ENCODE measurements around the gene VSTM2B.

The VSTM2B gene

DNA sequence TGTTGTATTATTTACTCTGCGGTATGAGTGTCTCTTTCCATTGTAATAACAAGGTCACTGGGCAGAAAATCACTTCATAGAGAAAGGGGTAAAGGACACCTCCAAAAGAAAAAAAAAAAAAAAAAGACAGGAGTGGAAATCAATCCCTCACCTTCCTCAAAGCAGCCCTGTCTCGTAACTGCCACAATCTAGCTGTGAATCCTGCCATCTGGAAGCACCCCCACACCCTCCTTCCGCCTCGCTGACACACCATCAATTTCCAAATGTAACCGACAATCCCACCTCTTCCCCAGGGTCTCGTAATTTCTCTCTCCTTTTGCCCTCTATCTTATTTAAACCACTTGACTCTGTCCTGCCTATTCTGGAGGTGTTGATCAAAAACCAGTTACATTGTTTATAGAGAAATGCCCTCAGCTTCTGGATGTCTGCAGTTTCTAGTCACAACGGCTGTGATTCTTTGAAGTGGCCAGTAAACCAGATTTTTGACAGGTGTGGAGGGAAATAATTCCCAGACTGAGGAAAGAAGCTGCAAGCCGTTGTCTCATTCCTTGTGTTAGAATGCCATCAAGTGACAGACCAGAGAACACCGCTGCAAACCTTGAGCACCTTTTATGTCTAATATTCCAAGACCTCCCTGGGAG, 71.2 kb downstream of the VSTM2B start:
- TF ChIP-seq ESRRG (CRISPR knock-in tag; IDR thresholded peaks at IDR 0.05) = no peak
- TF ChIP-seq RARB (CRISPR knock-in tag; IDR thresholded peaks at IDR 0.05) = no peak
- TF ChIP-seq ZNF565 (CRISPR knock-in tag; conservative IDR thresholded peaks at IDR 0.05; ENCODE audit: low read depth) = no peak
- TF ChIP-seq, protein P1, sequence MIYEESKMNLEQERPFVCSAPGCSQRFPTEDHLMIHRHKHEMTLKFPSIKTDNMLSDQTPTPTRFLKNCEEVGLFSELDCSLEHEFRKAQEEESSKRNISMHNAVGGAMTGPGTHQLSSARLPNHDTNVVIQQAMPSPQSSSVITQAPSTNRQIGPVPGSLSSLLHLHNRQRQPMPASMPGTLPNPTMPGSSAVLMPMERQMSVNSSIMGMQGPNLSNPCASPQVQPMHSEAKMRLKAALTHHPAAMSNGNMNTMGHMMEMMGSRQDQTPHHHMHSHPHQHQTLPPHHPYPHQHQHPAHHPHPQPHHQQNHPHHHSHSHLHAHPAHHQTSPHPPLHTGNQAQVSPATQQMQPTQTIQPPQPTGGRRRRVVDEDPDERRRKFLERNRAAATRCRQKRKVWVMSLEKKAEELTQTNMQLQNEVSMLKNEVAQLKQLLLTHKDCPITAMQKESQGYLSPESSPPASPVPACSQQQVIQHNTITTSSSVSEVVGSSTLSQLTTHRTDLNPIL (CRISPR knock-in tag; IDR thresholded peaks at IDR 0.05; ENCODE audit: low read depth) = no peak
- TF ChIP-seq, protein P2, sequence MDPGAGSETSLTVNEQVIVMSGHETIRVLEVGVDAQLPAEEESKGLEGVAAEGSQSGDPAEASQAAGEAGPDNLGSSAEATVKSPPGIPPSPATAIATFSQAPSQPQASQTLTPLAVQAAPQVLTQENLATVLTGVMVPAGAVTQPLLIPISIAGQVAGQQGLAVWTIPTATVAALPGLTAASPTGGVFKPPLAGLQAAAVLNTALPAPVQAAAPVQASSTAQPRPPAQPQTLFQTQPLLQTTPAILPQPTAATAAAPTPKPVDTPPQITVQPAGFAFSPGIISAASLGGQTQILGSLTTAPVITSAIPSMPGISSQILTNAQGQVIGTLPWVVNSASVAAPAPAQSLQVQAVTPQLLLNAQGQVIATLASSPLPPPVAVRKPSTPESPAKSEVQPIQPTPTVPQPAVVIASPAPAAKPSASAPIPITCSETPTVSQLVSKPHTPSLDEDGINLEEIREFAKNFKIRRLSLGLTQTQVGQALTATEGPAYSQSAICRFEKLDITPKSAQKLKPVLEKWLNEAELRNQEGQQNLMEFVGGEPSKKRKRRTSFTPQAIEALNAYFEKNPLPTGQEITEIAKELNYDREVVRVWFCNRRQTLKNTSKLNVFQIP (CRISPR knock-in tag; IDR thresholded peaks at IDR 0.05; ENCODE audit: borderline replicate concordance, low read depth) = no peak
- TF ChIP-seq ZC3H10 (CRISPR knock-in tag; IDR thresholded peaks at IDR 0.05) = no peak
- TF ChIP-seq GLIS3 (CRISPR knock-in tag; IDR thresholded peaks at IDR 0.05) = no peak
- ATAC-seq = peak; percentile 65; the same call in 2 of the 3 replicates

DNA sequence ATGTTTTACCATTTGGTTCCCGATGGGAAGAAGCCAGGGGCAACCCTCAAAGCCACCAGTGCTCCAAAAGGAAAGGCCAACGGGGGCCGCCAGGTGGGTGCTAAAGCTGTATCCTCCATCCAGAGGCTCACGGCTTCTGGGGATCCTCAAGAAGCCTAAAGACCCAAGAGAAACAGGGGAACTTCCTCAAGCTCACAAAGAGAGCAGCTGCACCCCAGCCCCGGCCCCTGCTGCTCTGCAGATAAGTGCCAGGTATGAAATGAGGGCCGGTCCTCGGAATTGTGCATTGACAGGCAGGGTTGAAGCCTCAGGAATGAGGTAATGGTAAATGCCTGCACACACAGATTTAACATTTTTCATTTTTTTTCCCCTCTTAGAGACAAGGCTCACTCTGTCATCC, 72.2 kb downstream of the VSTM2B start:
- no peak for TF ChIP-seq TOX (CRISPR knock-in tag; IDR thresholded peaks at IDR 0.05; ENCODE audit: borderline replicate concordance)
- no peak for TF ChIP-seq ZNF565 (CRISPR knock-in tag; conservative IDR thresholded peaks at IDR 0.05; ENCODE audit: low read depth)
- no peak for TF ChIP-seq ZFP3 (CRISPR knock-in tag; IDR thresholded peaks at IDR 0.05)
- TF ChIP-seq ESRRG (CRISPR knock-in tag; IDR thresholded peaks at IDR 0.05) = no peak
- no peak for TF ChIP-seq CSDC2 (CRISPR knock-in tag; IDR thresholded peaks at IDR 0.05)
- TF ChIP-seq ISL1 (CRISPR knock-in tag; IDR thresholded peaks at IDR 0.05) = no peak
- TF ChIP-seq BACH2 (CRISPR knock-in tag; IDR thresholded peaks at IDR 0.05; ENCODE audit: borderline replicate concordance) = no peak
- no peak for TF ChIP-seq SNAI2 (CRISPR knock-in tag; IDR thresholded peaks at IDR 0.05)
- TF ChIP-seq, protein P3, sequence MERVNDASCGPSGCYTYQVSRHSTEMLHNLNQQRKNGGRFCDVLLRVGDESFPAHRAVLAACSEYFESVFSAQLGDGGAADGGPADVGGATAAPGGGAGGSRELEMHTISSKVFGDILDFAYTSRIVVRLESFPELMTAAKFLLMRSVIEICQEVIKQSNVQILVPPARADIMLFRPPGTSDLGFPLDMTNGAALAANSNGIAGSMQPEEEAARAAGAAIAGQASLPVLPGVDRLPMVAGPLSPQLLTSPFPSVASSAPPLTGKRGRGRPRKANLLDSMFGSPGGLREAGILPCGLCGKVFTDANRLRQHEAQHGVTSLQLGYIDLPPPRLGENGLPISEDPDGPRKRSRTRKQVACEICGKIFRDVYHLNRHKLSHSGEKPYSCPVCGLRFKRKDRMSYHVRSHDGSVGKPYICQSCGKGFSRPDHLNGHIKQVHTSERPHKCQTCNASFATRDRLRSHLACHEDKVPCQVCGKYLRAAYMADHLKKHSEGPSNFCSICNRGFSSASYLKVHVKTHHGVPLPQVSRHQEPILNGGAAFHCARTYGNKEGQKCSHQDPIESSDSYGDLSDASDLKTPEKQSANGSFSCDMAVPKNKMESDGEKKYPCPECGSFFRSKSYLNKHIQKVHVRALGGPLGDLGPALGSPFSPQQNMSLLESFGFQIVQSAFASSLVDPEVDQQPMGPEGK (CRISPR knock-in tag; IDR thresholded peaks at IDR 0.05; ENCODE audit: borderline replicate concordance) = no peak
- TF ChIP-seq, protein P4, sequence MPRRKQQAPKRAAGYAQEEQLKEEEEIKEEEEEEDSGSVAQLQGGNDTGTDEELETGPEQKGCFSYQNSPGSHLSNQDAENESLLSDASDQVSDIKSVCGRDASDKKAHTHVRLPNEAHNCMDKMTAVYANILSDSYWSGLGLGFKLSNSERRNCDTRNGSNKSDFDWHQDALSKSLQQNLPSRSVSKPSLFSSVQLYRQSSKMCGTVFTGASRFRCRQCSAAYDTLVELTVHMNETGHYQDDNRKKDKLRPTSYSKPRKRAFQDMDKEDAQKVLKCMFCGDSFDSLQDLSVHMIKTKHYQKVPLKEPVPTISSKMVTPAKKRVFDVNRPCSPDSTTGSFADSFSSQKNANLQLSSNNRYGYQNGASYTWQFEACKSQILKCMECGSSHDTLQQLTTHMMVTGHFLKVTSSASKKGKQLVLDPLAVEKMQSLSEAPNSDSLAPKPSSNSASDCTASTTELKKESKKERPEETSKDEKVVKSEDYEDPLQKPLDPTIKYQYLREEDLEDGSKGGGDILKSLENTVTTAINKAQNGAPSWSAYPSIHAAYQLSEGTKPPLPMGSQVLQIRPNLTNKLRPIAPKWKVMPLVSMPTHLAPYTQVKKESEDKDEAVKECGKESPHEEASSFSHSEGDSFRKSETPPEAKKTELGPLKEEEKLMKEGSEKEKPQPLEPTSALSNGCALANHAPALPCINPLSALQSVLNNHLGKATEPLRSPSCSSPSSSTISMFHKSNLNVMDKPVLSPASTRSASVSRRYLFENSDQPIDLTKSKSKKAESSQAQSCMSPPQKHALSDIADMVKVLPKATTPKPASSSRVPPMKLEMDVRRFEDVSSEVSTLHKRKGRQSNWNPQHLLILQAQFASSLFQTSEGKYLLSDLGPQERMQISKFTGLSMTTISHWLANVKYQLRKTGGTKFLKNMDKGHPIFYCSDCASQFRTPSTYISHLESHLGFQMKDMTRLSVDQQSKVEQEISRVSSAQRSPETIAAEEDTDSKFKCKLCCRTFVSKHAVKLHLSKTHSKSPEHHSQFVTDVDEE (CRISPR knock-in tag; IDR thresholded peaks at IDR 0.05) = no peak
- TF ChIP-seq RARB (CRISPR knock-in tag; IDR thresholded peaks at IDR 0.05) = no peak
- no peak for TF ChIP-seq ZNF70 (CRISPR knock-in tag; IDR thresholded peaks at IDR 0.05)
- no peak for TF ChIP-seq ZFP30 (CRISPR knock-in tag; IDR thresholded peaks at IDR 0.05)
- no peak for TF ChIP-seq ZNF8 (CRISPR knock-in tag; IDR thresholded peaks at IDR 0.05)
- no peak; the same call in 2 of the 3 replicates for ATAC-seq

DNA sequence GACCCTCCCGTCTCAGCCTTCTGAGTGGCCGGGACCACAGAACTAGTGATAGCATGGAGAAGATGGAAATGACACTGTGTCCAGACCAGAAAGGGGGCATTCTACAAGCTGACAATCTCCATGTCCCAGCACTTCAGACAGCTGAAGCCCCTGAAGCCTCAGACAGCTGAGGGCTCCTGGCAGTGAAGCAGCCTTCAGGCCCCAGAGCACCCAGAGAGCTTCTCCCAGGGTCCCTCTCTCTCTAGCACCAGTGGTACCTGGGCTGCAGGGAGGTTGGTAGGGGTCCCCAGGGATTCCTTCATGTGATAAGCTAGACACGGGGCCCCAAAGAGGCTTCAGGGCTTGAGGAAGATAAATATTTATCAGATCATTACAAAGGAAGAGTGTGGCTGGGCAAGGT, 72.7 kb downstream of the VSTM2B start:
- no peak for ATAC-seq
- TF ChIP-seq ZNF8 (CRISPR knock-in tag; IDR thresholded peaks at IDR 0.05) (no peak), ZNF70 (CRISPR knock-in tag; IDR thresholded peaks at IDR 0.05) (no peak)
- TF ChIP-seq, protein P1 (CRISPR knock-in tag; IDR thresholded peaks at IDR 0.05; ENCODE audit: low read depth) = no peak

DNA sequence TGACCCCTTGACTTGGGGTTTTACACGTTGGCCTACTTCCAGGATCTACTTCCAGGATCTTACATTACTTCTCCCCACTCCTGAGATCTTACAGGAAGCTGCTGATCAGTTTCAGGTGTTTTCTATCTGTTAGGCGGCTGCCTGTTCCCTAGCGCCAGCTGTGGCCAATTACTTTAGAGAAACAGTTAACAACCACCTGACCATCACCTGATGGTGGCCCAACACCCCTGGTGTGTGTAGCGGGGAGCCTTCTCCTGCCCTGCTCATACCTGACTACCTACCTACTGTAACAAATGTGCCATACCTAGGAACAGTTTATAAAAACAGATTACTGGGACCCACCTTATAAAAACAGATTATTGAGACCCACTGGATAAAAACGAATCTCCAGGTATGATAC, 77.5 kb downstream of the VSTM2B start:
- no peak for ATAC-seq
- TF ChIP-seq, protein P1 (CRISPR knock-in tag; IDR thresholded peaks at IDR 0.05; ENCODE audit: low read depth) = no peak
- TF ChIP-seq TCF4 (CRISPR knock-in tag; IDR thresholded peaks at IDR 0.05; ENCODE audit: borderline replicate concordance) = no peak
- no peak for TF ChIP-seq ZC3H10 (CRISPR knock-in tag; IDR thresholded peaks at IDR 0.05)
- TF ChIP-seq GLIS3 (CRISPR knock-in tag; IDR thresholded peaks at IDR 0.05) = no peak
- no peak for TF ChIP-seq BACH2 (CRISPR knock-in tag; IDR thresholded peaks at IDR 0.05; ENCODE audit: borderline replicate concordance)
- TF ChIP-seq TOX (CRISPR knock-in tag; IDR thresholded peaks at IDR 0.05; ENCODE audit: borderline replicate concordance) = no peak
- no peak for TF ChIP-seq RARB (CRISPR knock-in tag; IDR thresholded peaks at IDR 0.05)
- no peak for TF ChIP-seq SNAI2 (CRISPR knock-in tag; IDR thresholded peaks at IDR 0.05)
- no peak for TF ChIP-seq ZFP3 (CRISPR knock-in tag; IDR thresholded peaks at IDR 0.05)
- TF ChIP-seq, protein P5, sequence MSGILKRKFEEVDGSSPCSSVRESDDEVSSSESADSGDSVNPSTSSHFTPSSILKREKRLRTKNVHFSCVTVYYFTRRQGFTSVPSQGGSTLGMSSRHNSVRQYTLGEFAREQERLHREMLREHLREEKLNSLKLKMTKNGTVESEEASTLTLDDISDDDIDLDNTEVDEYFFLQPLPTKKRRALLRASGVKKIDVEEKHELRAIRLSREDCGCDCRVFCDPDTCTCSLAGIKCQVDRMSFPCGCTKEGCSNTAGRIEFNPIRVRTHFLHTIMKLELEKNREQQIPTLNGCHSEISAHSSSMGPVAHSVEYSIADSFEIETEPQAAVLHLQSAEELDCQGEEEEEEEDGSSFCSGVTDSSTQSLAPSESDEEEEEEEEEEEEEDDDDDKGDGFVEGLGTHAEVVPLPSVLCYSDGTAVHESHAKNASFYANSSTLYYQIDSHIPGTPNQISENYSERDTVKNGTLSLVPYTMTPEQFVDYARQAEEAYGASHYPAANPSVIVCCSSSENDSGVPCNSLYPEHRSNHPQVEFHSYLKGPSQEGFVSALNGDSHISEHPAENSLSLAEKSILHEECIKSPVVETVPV (CRISPR knock-in tag; IDR thresholded peaks at IDR 0.05) = no peak
- TF ChIP-seq, protein P2 (CRISPR knock-in tag; IDR thresholded peaks at IDR 0.05; ENCODE audit: borderline replicate concordance, low read depth) = no peak
- TF ChIP-seq ARNTL (CRISPR knock-in tag; IDR thresholded peaks at IDR 0.05; ENCODE audit: borderline replicate concordance, low read depth) = no peak

Data from SK-N-SH treated with all-trans-retinoic acid at 6 μM for 48 hours (cell line).